HFFc6 (cell line): ENCODE results near the gene SLCO2A1. TPM values are rescaled to one million over a fixed set of nuclear protein-coding genes. Genes with fewer than 3 reads are reported as not detected.
A peak's percentile ranks its signal among the peaks of the same experiment; 100 is the strongest.

Source experiments
- DNase-seq: peaks from one replicate; pipeline ENCODE4 v3.0.0-alpha.2; 2018
- H3K27ac Mint-ChIP-seq: 2 replicates; pipeline ENCODE4 v1.8.0; 2020; ENCODE audit warnings: mild to moderate bottlenecking, mixed read lengths
- H3K27me3 Mint-ChIP-seq: 2 replicates; pipeline ENCODE4 v1.8.0; 2021; ENCODE audit warnings: mild to moderate bottlenecking, moderate library complexity, mixed read lengths; ENCODE audit not compliant: insufficient read depth
- H3K36me3 Mint-ChIP-seq: 2 replicates; pipeline ENCODE4 v1.8.0; 2021; ENCODE audit warnings: low read depth, mixed read lengths
- H3K4me1 Mint-ChIP-seq: 2 replicates; pipeline ENCODE4 v1.8.0; 2020; ENCODE audit warnings: low read depth, mixed read lengths
- H3K4me3 Mint-ChIP-seq: 2 replicates; pipeline ENCODE4 v1.8.0; 2020; ENCODE audit warnings: mild to moderate bottlenecking, moderate library complexity, mixed read lengths
- H3K9me3 Mint-ChIP-seq: 2 replicates; pipeline ENCODE4 v1.8.0; 2020; ENCODE audit warnings: mild to moderate bottlenecking, mixed read lengths
- CTCF ChIP-seq: fragments of 200-600 bp; sonication (generic); IDR thresholded peaks from 2 replicates; pipeline ENCODE4 v1.5.0; 2021; ENCODE audit warnings: antibody characterized with exemption, mild to moderate bottlenecking
- total RNA-seq, 6 experiments: library from RNA; stranded (reverse); fragmentation: NEBNext Ultra II Directional; extraction: Animal tissue kit (Norgen Biotek cat#: 25700); gene quantifications; 2 replicates in 1 of 6; 3 replicates in 5 of 6; pipeline ENCODE4 v1.2.3, GENCODE V29; 2021

The SLCO2A1 gene
- total RNA-seq, 6 experiments from 2014 or later: 0.13 to 0.17 TPM; not detected in 4

GRCh38 chr3:134007819-134008218 is 21.9 kb downstream of the SLCO2A1 start:
- no peaks in the 10 kb centered on the region for H3K9me3 Mint-ChIP-seq
- no peak overlapping the region for H3K4me3 Mint-ChIP-seq
- H3K27ac Mint-ChIP-seq: no peak overlapping the region

GRCh38 chr3:134004841-134005240 is 24.9 kb downstream of the SLCO2A1 start:
- Mint-ChIP-seq H3K9me3 (no peaks in the 10 kb centered on the region), H3K27me3 (peaks cover 9% of the 10 kb centered on the region), H3K27ac (no peak overlapping the region), H3K36me3 (no peaks in the 10 kb centered on the region), H3K4me3 (no peak overlapping the region), H3K4me1 (peaks cover 33% of the 10 kb centered on the region)
- no peak for TF ChIP-seq CTCF
- no peak for DNase-seq

More at GRCh38 chr3:134007819-134008218, 21.9 kb downstream of the SLCO2A1 start:
- Mint-ChIP-seq H3K36me3 (no peaks in the 10 kb centered on the region), H3K27me3 (peaks cover 2% of the 10 kb centered on the region), H3K4me1 (peaks cover 29% of the 10 kb centered on the region)
- no peak for DNase-seq
- TF ChIP-seq CTCF: no peak

- peaks cover 15% of the 10 kb centered on the region for H3K4me1 Mint-ChIP-seq
- no peak overlapping the region for H3K4me3 Mint-ChIP-seq
- no peak for TF ChIP-seq CTCF
- H3K9me3 Mint-ChIP-seq: no peaks in the 10 kb centered on the region
- no peak overlapping the region for H3K27ac Mint-ChIP-seq
- H3K36me3 Mint-ChIP-seq: no peaks in the 10 kb centered on the region
- no peak for DNase-seq
- peaks cover 12% of the 10 kb centered on the region for H3K27me3 Mint-ChIP-seq
Measured at GRCh38 chr3:134003066-134003465, 26.7 kb downstream of the SLCO2A1 start.

- H3K27ac Mint-ChIP-seq: no peak overlapping the region
- peaks cover 13% of the 10 kb centered on the region for H3K27me3 Mint-ChIP-seq
- H3K36me3 Mint-ChIP-seq: no peaks in the 10 kb centered on the region
- no peak for TF ChIP-seq CTCF
- no peaks in the 10 kb centered on the region for H3K9me3 Mint-ChIP-seq
- peak; percentile 86 for DNase-seq
- peaks cover 11% of the 10 kb centered on the region; the same call in 1 of the 2 replicates for H3K4me1 Mint-ChIP-seq
- no peak overlapping the region for H3K4me3 Mint-ChIP-seq
Measured at GRCh38 chr3:134002306-134002705, 27.4 kb downstream of the SLCO2A1 start.

GRCh38 chr3:134001251-134001650 is 28.5 kb downstream of the SLCO2A1 start:
- Mint-ChIP-seq H3K4me1 (peaks cover 11% of the 10 kb centered on the region; the same call in 1 of the 2 replicates), H3K27ac (no peak overlapping the region), H3K27me3 (peaks cover 17% of the 10 kb centered on the region), H3K36me3 (no peaks in the 10 kb centered on the region), H3K9me3 (no peaks in the 10 kb centered on the region), H3K4me3 (no peak overlapping the region)
- no peak for TF ChIP-seq CTCF
- no peak for DNase-seq
